HepG2 (cell line): ENCODE results near the gene DNAJC1. TPM values are rescaled to one million over a fixed set of nuclear protein-coding genes. Genes with fewer than 3 reads are reported as not detected.

Experiments
- ATAC-seq: fragments of 200-7000 bp; cut with Tn5 transposase; 3 replicates; pipeline ENCODE4 v1.9.1; 2020; ENCODE audit warnings: mild to moderate bottlenecking, moderate library complexity
- BruUV-seq: library from RNA; stranded (reverse); fragments of 400-500 nt; replicated peaks from 2 replicates; lab custom pipeline; 2021; lab: Mats Ljungman, UMichigan
- CTCF ChIA-PET: fragments of 300-600 bp; formaldehyde crosslinking; extraction: SDS; loops from one replicate; lab custom pipeline; 2021; ENCODE audit warnings: low total read pairs, inconsistent platforms, low intra/inter-chr PET ratio; lab: Yijun Ruan, JAX
- POLR2A ChIA-PET: fragments of 350-600 bp; sonication (Branson Sonifier 250); formaldehyde crosslinking; loops from one replicate; lab custom pipeline; 2020; ENCODE audit warnings: antibody characterized with exemption, inconsistent platforms; lab: Yijun Ruan, JAX
- DNase-seq: peaks from one replicate; pipeline ENCODE4 v3.0.0-alpha.2; 2015; ENCODE audit warnings: low spot score
- FAIRE-seq: peaks from 3 replicates; lab custom pipeline; 2011; peaks lifted over from hg19 to GRCh38; lab: Jason Lieb, UNC
- H2AFZ ChIP-seq: one replicate; pipeline ENCODE4 v1.6.1; 2011; ENCODE audit warnings: low read length, inconsistent platforms
- H3K27ac ChIP-seq: fragments of 300-600 bp; 3 replicates; pipeline ENCODE4 v1.8.0; 2011; ENCODE audit warnings: mixed run types, mild to moderate bottlenecking, mixed read lengths, low read length, inconsistent platforms; ENCODE audit not compliant: insufficient read depth; ENCODE audit errors: extremely low read length
- H3K27me3 ChIP-seq, 2 experiments: fragments of 200-600 bp in 1 of 2; 2 replicates in 1 of 2; 3 replicates in 1 of 2; pipeline versions ENCODE4 v1.6.0 to v1.8.0; 2011; ENCODE audit warnings: low read length in 2 of 2, mild to moderate bottlenecking in 2 of 2, moderate library complexity in 2 of 2, inconsistent platforms in 1 of 2; ENCODE audit not compliant: insufficient read depth in 2 of 2, control insufficient read depth in 1 of 2
- H3K36me3 ChIP-seq, 2 experiments: fragments of 200-600 bp in 1 of 2; replicated peaks in 1 of 2; 2 replicates in 1 of 2; 3 replicates in 1 of 2; pipeline versions ENCODE4 v1.5.1 to v1.8.0; 2011; ENCODE audit warnings: low read length in 2 of 2, inconsistent platforms in 1 of 2; ENCODE audit not compliant: insufficient read depth in 2 of 2, control insufficient read depth in 1 of 2
- H3K4me1 ChIP-seq: 2 replicates; pipeline ENCODE4 v1.5.1; 2012; ENCODE audit warnings: low read length, inconsistent platforms; ENCODE audit not compliant: insufficient read depth
- H3K4me2 ChIP-seq: 2 replicates; pipeline ENCODE4 v1.6.0; 2011; ENCODE audit warnings: low read depth, low read length, inconsistent platforms
- H3K4me3 ChIP-seq, 3 experiments: fragments of 200-600 bp in 1 of 3; sonication (generic), shearing (Covaris generic) in 1 of 3; replicated peaks in 1 of 3; 2 replicates each; pipeline ENCODE4 v1.5.1; 2011 to 2016; ENCODE audit warnings: low read length in 3 of 3, inconsistent platforms in 2 of 3, low read depth in 2 of 3, mild to moderate bottlenecking in 2 of 3, control low read depth in 1 of 3, mixed read lengths in 1 of 3; ENCODE audit not compliant: insufficient read depth in 1 of 3
- H3K79me2 ChIP-seq: one replicate; pipeline ENCODE4 v1.6.1; 2011; ENCODE audit warnings: low read length, inconsistent platforms; ENCODE audit not compliant: insufficient read depth
- H3K9ac ChIP-seq: 2 replicates; pipeline ENCODE4 v1.6.0; 2011; ENCODE audit warnings: mild to moderate bottlenecking, low read depth, low read length, inconsistent platforms; ENCODE audit not compliant: insufficient read depth
- H3K9me3 ChIP-seq: 2 replicates; pipeline ENCODE4 v1.5.1; 2012; ENCODE audit warnings: mild to moderate bottlenecking, low read length
- H4K20me1 ChIP-seq: 2 replicates; pipeline ENCODE4 v1.6.0; 2011; ENCODE audit warnings: inconsistent platforms, mild to moderate bottlenecking, low read length, moderate library complexity; ENCODE audit not compliant: insufficient read depth
- KLF16 ChIP-seq, 2 experiments: sonication (generic) in 1 of 2; formaldehyde crosslinking in 1 of 2; IDR thresholded peaks; 2 replicates each; pipeline versions ENCODE4 v1.6.1 to v1.8.0; 2016 to 2023; ENCODE audit warnings: missing genetic modification reagents in 2 of 2, missing compliant biosample characterization in 1 of 2
- MLLT10 ChIP-seq: sonication (generic); formaldehyde crosslinking; IDR thresholded peaks from 2 replicates; pipeline ENCODE4 v1.4.0; 2020; ENCODE audit warnings: missing genetic modification reagents
- ZNF431 ChIP-seq: sonication (generic); formaldehyde crosslinking; IDR thresholded peaks from 2 replicates; pipeline ENCODE4 v1.9.0; 2022; ENCODE audit warnings: missing genetic modification reagents, low read depth, mild to moderate bottlenecking, borderline replicate concordance
- WGBS: methylation state at CpG from one replicate; pipeline ENCODE4 v1.1.6; 2017; ENCODE audit warnings: low lambda C conversion rate; 5-methylcytosine and 5-hydroxymethylcytosine counted together
- in situ Hi-C: cut with HindIII; loops from 2 replicates; pipeline ENCODE4 v1.10.0; 2017; ENCODE audit warnings: low pct_unique_long_range_greater_than_20kb; ENCODE audit not compliant: extremely low pct_ligation_motif_present
- intact Hi-C: fragments of 100-400 bp; cut with micrococcal nuclease; formaldehyde crosslinking; loops from one replicate; pipeline ENCODE4 v1.10.0; 2022; ENCODE audit not compliant: unreplicated experiment
- polyA plus RNA-seq, 8 experiments: library from polyadenylated mRNA; depleted of rRNA in 3 of 8; stranded (reverse) in 7 of 8; unstranded in 1 of 8; fragments of >200 nt; fragmentation: Illumina TruSeq in 4 of 8; extraction: Trizol in 4 of 8; gene quantifications; 2 replicates each; pipeline versions ENCODE4 v1.2.1 to v1.2.3, GENCODE V29; 2011 to 2016; ENCODE audit warnings: low read depth in 4 of 8, missing spikeins in 1 of 8, mixed read lengths in 1 of 8; ENCODE audit not compliant: insufficient read depth in 1 of 8
- total RNA-seq, 5 experiments: library from RNA; depleted of rRNA; stranded (reverse); fragments of >200 nt; fragmentation: Illumina TruSeq; extraction: Trizol; gene quantifications; 2 replicates each; pipeline ENCODE4 v1.2.3, GENCODE V29; 2016; ENCODE audit warnings: low read depth in 1 of 5
- TF ChIP-seq, protein P1 (sequence below): sonication (generic); formaldehyde crosslinking; IDR thresholded peaks from 2 replicates; pipeline ENCODE4 v1.4.0; 2020; ENCODE audit warnings: mild to moderate bottlenecking, missing genetic modification reagents
- TF ChIP-seq, protein P2 (sequence below): sonication (generic); formaldehyde crosslinking; IDR thresholded peaks from 2 replicates; pipeline ENCODE4 v1.9.0; 2021; ENCODE audit warnings: missing genetic modification reagents, mild to moderate bottlenecking, borderline replicate concordance

The DNAJC1 gene
- total and polyA plus RNA-seq, 2 of the 13 experiments (the other 11 are each of a cell fraction or from before 2014, with no cell fraction given) = 9.9 to 16.6 TPM

DNA sequence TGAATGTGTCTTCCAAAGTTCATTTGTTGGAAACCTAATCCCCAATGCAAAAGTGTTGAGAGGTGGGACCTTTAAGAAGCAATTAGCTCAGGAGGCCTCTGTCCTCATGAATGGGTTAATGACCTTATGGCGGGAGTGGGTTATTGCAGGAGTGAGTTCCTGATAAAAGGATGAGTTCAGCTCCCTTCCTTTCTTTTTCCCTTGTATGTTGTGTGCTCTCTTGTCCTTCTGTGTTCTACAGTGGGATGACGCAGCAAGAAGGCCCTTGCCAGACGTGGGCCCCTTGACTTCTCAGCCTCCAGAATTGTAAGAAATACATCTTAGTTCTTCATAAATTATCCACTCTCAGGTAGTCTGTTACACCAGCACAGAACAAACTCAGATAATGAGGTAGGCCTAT, 206.0 kb downstream of the DNAJC1 start:
- Histone ChIP-seq H2AFZ (no peak overlapping the region), H3K4me1 (no peaks in the 10 kb centered on the region), H3K4me2 (no peak overlapping the region), H3K9me3 (no peaks in the 10 kb centered on the region), H4K20me1 (no peaks in the 10 kb centered on the region), H3K79me2 (no peaks in the 10 kb centered on the region), H3K27ac (no peak overlapping the region), H3K9ac (no peak overlapping the region), H3K27me3 (no peaks in the 10 kb centered on the region), H3K4me3 (no peak overlapping the region), H3K36me3 (no peaks in the 10 kb centered on the region)
- FAIRE-seq (no peak), ATAC-seq (no peak), DNase-seq (no peak)
- intact Hi-C loops (no loop called here), in situ Hi-C loops (no loop called here)
- ChIA-PET CTCF (no interaction called here), POLR2A (no interaction called here)
- no TSS peak for BruUV-seq
- 100% methylated on average over 3 of the region's 3 CpGs for WGBS
- TF ChIP-seq, protein P1, sequence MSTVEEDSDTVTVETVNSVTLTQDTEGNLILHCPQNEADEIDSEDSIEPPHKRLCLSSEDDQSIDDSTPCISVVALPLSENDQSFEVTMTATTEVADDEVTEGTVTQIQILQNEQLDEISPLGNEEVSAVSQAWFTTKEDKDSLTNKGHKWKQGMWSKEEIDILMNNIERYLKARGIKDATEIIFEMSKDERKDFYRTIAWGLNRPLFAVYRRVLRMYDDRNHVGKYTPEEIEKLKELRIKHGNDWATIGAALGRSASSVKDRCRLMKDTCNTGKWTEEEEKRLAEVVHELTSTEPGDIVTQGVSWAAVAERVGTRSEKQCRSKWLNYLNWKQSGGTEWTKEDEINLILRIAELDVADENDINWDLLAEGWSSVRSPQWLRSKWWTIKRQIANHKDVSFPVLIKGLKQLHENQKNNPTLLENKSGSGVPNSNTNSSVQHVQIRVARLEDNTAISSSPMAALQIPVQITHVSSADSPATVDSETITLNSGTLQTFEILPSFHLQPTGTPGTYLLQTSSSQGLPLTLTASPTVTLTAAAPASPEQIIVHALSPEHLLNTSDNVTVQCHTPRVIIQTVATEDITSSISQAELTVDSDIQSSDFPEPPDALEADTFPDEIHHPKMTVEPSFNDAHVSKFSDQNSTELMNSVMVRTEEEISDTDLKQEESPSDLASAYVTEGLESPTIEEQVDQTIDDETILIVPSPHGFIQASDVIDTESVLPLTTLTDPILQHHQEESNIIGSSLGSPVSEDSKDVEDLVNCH = no peak
- TF ChIP-seq, protein P2, sequence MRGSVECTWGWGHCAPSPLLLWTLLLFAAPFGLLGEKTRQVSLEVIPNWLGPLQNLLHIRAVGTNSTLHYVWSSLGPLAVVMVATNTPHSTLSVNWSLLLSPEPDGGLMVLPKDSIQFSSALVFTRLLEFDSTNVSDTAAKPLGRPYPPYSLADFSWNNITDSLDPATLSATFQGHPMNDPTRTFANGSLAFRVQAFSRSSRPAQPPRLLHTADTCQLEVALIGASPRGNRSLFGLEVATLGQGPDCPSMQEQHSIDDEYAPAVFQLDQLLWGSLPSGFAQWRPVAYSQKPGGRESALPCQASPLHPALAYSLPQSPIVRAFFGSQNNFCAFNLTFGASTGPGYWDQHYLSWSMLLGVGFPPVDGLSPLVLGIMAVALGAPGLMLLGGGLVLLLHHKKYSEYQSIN (CRISPR knock-in tag) = no peak
- TF ChIP-seq ZNF431 (CRISPR knock-in tag) (no peak), KLF16 (CRISPR knock-in tag; IDR thresholded peaks at IDR 0.05) (no peak), MLLT10 (CRISPR knock-in tag) (no peak)
